Measurements from ENCODE around the gene RNF223.

Gene RNF223

DNA sequence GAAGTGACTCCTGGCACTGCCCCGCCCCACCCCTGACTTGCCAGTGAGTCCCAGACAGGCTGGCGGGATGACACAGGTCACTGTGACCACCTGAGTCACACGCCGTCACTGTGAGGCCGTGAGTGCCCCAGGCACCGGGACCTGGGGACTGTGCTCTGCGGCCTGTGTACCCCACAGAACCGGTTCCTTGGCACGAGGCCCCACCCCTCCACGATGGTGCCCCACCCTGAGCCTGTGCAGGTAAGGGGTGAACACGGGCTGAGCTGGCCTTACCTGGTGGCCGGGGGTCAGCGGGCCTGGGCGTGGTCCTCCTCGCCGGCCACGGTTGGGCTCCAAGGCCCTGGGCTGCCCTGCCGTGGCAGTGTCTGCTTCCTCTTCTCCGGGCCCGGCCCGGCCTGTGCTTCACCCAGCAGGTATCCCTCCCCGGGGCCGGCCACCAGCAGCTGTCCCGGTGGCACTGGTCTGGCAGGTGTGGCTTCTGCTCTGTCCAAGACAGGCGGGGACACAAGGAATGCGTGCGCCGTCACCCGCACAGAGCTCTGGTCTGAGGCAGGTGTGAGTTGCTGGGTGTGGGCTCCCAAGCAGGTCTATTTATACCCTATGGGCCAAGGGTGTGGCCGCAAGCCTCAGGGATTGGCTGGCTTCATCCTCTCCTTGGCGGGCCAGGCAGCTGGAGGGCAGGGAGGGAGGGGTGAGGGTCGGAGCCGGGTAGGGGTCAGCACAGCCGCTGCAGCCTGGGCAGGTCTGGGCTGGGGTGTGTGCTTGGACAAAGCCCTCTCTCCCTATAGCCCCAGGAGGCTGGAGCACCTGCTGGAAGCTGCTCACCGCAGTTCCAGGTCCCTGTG lies at the start of gene RNF223:
Gene RNF223, minus strand, starts transcription at position 564 of the 845 bp plus-strand sequence. CDS start 1,740 bp downstream, outside the sequence.
- DNase-seq: no peak

- no peak for DNase-seq
These were observed 48.9 kb upstream of the RNF223 start for GRCh38 chr1:1122981-1123480.

DNA sequence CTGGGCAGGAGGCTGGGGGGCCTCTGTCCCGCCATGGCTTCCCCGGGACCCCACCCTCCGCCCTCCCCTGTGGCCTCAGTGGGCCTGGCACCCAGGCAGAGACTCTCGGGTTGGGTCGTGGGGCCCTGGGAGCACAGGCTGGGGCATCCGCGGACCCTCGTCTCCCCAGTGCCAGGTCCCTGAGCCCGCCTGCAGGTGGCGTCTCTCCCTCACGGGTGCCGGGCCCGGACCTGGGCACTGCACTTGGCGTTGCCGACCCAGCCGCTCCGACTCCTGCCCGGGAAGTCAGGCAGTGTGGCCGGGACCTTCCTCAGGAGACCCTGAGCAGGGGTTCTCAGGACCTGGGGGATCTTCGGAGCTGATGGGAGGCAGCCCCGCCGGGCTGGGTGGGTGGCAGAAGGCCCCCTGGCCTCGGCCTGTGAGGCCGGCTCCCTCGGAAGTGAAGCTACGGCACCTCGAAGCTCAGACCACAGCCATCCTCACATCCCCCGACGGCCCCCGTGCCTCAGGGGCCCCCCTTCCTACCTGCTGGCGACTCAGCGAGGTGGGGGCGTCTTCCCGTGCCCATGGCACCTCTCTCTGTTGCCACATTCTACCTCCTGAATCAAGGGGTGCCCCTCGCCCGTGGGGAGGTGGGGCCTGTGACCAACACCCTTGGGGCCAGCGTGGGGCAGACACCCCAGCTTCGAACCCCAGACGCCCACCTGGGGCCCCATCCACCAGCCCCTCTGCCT lies 48.1 kb upstream of the RNF223 start:
- DNase-seq: peak; percentile 83

GRCh38 chr1:1121611-1122077 lies 47.5 kb upstream of the RNF223 start:
- no peak for DNase-seq

DNA sequence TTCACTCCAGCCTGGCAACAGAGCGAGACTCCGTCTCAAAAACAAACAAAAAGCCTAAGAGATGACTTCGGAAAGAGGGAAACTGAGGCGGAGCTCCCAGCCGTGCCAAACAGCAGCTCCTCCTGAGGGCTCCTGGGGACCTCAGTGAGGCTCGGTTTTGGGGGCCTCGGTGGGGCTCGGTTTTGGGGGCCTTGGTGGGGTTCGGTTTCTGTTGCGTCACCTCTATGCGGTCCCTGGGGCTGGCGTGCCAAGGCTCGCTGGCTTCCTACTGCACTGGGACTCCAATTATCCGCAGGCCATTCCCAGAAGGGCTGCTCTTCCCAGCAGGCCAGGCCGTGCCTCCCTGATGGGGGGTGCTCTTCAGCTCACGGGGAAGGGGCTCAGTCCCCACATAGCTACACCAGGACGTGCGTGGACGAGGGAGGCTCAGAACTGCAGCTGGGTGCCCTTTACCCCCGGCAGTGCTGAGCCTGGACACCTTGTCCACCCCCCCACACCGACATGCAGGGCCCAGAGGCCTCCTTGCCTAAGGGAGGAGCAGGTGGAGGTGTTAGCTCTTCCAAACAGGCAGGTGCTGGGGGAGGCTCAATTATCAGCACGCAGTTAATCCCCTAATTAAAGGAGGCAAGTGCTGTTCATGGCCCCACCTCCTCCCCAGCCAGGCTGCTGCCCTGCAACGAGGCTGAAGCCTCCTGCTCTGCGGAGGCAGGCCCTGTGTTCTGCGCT lies 46.9 kb upstream of the RNF223 start:
- no peak for DNase-seq

DNA sequence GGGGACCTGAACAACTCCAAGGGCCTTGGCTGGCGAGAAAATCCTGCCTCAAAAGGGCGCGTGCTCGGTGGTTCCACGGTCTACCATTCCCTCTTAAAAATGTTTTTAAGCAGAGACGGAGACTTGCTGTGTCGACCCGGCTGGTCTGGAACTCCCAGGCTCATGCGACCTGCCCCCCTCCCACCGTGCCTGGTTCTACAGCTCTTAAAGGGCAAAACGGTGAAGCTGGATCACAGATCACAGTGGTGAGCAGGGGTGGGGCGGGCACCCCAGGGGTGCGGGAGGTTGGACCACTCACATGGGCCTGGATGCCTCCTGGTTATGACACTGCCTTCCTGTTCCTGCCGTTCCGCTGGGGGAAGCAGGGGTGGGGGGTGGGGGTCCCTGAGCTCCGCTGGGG lies 46.0 kb upstream of the RNF223 start:
- no peak for DNase-seq

DNA sequence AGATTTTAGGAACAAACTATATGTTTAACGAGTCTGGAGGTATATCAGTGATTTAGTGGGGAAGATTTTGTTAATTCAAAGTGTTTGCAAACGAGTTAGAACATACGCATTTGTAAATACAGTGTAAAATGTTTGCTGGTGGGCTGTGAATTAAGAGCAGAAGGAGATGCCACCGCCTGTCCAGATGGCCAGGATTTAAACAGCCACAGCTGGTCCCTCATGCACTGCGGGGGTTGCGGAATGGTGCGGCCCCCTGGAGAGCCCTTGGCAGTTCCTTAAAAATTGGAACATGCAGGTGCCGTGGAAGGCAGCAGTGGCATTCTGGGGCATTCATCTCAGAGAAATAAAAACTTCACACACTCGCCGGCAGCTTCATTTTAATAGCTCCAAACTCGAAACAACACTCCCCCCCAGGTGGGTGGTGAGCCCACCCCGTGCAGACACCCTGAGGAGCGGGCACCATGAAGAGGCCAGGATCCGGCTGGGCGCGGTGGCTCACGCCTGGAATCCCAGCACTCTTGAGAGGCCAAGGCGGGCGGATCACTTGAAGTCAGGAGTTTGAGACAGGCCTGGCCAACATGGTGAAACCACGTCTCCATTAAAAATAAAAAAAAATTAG lies 45.3 kb upstream of the RNF223 start:
- no peak for DNase-seq

DNA sequence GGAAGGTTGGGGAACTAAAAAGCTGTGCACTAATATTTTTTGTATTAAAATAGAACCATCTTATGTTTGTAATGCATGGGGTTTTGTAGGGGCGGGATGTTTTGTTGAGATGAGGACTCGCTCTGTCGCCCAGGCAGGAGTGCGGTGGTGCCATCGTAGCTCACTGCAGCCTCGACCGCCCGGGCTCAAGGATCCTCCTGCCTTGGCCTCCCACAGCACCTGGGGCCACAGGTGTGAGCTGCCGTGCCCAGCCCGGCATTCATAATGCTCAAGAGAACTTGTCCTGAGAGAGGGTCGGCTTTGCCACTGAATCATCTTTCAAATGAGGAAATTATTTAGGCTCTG lies 44.7 kb upstream of the RNF223 start:
- no peak for DNase-seq

DNA sequence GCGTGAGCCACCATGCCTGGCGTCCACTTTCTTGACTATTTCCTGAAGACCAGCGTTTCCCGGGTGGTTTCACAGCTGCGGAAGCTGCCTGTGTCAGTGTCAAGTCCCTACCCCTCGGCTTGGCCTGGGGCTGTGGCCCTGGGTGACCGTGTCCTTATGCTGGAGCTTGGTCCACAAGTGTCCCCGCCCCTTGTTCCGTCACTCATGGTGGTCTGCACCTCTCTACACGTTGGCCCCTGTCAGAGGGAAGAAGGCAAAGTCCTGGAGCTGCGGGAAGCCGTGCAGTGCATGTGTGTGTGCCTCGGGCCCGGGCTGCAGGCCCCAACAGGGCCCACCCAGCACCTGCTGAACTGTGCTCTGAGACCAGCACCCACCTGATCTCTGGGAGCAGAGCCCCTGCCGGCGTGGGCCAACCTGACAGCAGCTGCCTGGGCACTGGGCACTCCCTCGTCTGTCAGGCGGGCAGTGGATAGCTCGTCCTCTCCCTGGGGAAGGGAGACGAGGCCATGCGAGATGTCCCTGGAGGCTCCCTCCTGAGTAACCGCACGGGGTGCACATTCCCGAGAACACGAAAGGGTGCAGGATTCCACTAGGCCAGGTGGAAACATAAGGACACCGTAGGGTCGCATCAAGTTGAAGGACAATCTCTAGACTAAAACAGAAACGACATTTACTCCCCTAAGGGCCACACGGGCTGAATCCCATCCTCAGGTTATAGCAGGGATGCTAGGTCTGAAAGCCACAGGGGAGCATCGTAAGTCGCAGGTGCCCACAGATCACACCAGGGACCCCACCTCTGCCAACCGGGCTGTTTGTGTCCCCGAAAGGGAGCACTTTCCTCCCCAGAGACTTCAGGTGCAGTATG lies 44.1 kb upstream of the RNF223 start:
- DNase-seq: no peak

- no peak for DNase-seq
These were observed 43.3 kb upstream of the RNF223 start for GRCh38 chr1:1117469-1117831.

DNA sequence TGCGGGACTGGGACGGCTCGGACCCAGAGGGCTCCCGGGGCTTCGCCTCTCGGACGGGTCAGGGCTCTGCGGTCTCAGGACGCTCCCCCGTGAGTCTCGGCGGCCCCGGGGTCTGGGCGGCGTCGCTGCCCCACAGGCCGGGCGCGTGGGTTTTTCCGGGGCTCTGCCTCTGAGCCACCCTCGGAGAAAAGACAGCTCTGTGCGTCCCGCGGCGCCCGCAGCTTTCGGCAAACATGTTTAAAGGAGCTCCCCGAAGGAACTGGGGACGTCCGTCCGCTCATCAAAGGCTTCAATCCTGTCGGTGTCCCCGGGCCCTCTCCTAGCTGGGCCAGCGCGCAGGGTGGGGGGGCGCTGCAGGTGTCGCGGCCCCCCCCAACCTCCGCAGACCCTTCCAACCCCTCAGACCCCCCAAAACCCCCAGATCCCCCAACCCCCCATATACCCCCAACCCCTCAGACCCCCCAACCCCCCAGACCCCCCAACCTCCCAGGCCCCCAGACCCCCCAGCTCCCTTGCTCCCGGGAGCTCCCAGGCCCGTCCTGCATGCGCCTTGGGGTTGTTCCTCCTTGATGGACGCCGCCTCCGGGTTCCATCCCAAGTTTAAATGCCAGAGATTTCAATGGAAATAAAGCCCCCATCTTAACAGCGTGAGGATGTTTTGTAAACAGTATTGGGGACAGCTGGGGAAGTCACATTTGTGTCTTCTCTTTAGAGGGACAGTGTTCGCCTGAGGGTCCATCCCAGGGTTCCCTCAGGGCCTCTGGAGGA lies 42.8 kb upstream of the RNF223 start:
- peak; percentile 37 for DNase-seq

DNA sequence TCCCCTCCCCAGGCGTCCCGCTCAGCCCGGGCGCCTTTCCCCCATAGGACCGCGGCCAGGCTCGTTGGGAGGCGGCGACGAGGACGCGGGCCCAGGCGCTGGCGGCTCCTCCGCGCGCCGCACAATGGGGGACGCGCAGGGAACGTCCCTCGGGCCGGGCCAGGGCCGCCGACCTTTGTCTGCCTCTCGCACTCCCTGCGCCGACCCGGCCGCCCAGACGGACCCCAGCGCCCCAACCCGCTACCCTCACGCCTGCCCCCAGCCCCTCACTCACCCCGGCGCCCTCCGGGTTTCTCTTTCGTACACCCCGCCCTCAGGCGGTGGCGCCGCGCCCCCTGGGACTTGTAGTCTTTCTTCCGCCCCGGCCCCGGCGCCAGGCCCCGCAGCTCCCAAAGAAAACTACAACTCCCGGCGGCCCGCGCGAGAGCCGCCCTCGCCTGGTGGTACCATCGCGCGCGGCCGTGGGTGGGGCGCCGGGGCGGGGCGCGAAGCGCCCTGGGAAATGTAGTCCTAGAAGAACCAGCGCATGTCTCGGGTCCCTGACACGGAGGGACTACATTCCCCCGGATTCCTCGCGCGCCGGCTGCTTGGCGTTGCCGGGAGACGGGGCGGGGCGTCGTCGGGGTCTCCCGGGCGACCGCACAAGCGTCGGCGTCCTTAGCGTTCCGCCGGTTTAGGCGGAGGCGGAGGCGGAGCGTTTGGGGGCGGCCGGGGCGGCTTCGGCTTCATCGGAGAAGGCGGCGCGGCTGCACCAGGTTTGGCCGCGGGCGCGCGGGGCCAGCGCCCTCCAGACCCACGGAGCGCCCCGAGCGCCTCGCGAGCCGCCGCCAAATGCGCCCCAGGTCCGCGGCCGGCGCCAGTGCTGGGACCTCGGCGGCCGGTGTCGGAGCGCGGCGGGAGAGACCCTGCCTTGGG lies 41.9 kb upstream of the RNF223 start, which contains the start of gene C1orf159:
Gene C1orf159, minus strand, starts transcription at position 304 of the 915 bp plus-strand sequence. CDS start 24,546 bp downstream, outside the sequence.
- peak; percentile 99 for DNase-seq

- DNase-seq: no peak
These were observed 41.2 kb upstream of the RNF223 start for GRCh38 chr1:1115136-1115785.

GRCh38 chr1:1114431-1114830 lies 40.3 kb upstream of the RNF223 start:
- DNase-seq: no peak

DNA sequence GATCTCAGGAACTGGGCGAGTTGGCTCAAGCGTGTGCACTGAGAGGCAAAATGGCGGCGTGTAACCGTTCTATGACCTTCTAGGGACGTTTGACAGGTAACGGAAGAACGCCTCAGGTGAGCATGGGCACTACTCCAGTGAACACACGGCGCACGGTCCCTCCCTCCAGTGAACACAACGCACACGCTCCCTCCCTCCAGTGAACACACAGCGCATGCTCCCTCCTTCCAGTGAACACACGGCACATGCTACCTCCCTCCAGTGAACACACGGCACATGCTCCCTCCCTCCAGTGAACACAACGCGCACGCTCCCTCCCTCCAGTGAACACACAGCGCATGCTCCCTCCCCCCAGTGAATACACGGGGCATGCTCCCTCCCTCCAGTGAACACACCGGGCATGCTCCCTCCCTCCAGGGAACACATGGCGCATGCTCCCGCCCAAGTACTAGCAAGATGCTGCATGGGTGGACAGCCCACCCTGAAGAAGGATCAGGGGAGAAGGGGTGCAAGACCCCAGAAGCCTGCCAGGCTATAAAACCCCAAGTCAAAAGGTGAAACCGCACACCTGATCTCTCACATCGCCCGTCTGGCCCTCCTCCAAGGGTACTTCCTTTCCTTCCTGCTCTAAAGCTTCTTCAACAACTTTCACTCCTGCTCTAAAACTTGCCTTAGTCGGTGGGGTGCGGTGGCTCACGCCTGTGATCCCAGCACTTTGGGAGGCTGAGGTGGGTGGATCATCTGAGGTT lies 38.3 kb upstream of the RNF223 start:
- DNase-seq: no peak

GRCh38 chr1:1111516-1112236 lies 37.6 kb upstream of the RNF223 start:
- DNase-seq: no peak

DNA sequence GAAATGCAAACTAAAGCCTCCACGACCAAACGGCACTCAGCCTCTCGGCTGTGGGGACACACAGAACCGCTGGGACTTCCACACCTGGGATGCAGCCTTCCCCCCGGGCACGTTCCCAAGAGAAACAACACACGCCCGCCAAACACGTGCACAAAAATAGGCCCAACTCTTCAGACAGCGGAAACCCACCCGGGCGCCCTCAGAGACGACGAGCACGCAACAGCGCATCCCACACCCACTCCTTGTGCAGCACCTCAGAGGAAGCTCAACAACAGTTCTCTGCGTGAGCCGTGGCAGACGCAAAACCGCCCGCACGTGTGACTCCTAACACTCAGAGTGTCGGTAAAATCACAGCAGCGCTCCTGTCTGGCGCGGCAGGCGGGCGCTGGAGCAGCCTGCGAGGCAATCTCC lies 36.5 kb upstream of the RNF223 start:
- DNase-seq: no peak

- DNase-seq: no peak
These were observed 35.6 kb upstream of the RNF223 start for GRCh38 chr1:1109743-1110142.
